Sigmoid colon (tissue), 7 donors: ENCODE results near the gene SUCO. TPM values are rescaled to one million over a fixed set of nuclear protein-coding genes. Genes with fewer than 3 reads are reported as not detected.

Experiments
- DNase-seq: peaks from one replicate; pipeline ENCODE4 v3.0.0-alpha.2; 2019
- H3K27ac ChIP-seq, 4 donors: fragments of 200-600 bp; sonication (generic); one replicate each; pipeline ENCODE4 v1.5.1; 2016 to 2019; ENCODE audit warnings: mild to moderate bottlenecking in 1 of 4
- H3K27me3 ChIP-seq, 3 donors: fragments of 200-600 bp; sonication (generic); one replicate each; pipeline ENCODE4 v1.5.1; 2019; ENCODE audit warnings: mild to moderate bottlenecking in 1 of 3
- H3K36me3 ChIP-seq, 4 donors: fragments of 200-600 bp; sonication (generic); one replicate each; pipeline ENCODE4 v1.5.1; 2016 to 2019
- H3K4me1 ChIP-seq, 4 donors: fragments of 200-600 bp; sonication (generic); one replicate each; pipeline ENCODE4 v1.5.1; 2017 to 2019
- H3K4me3 ChIP-seq, 4 donors: fragments of 200-600 bp; sonication (generic); one replicate each; pipeline ENCODE4 v1.5.1; 2017 to 2019; ENCODE audit warnings: mild to moderate bottlenecking in 2 of 4, moderate library complexity in 1 of 4
- H3K9me3 ChIP-seq, 4 donors: fragments of 200-600 bp in 3 of 4; sonication (generic) in 3 of 4; one replicate each; pipeline versions ENCODE4 v1.5.1 to v1.6.1; 2013 to 2019
- CTCF ChIP-seq, 4 experiments: fragments of 450-650 bp in 3 of 4; fragments of 200-600 bp in 1 of 4; IDR thresholded peaks; one replicate each; pipeline ENCODE4 v1.5.1; 2016 to 2019; ENCODE audit warnings: antibody characterized with exemption in 4 of 4, mild to moderate bottlenecking in 3 of 4, moderate library complexity in 2 of 4
- EP300 ChIP-seq, 4 donors: sonication (generic); formaldehyde crosslinking; IDR thresholded peaks; one replicate each; pipeline ENCODE4 v1.6.1; 2017; ENCODE audit warnings: antibody characterized with exemption in 4 of 4
- POLR2A ChIP-seq, 2 donors: fragments of 450-650 bp; IDR thresholded peaks; one replicate each; pipeline ENCODE4 v1.6.1; 2016; ENCODE audit warnings: antibody characterized with exemption in 2 of 2, mild to moderate bottlenecking in 2 of 2, moderate library complexity in 2 of 2
- POLR2AphosphoS5 ChIP-seq, 4 donors: sonication (generic); formaldehyde crosslinking; IDR thresholded peaks; one replicate each; pipeline ENCODE4 v1.6.1; 2017; ENCODE audit warnings: antibody characterized with exemption in 4 of 4
- WGBS, 2 donors: extraction: QIAGEN DNeasy Blood & Tissue Kit; methylation state at CpG; one replicate each; pipeline ENCODE4 v1.1.7; 2013; 5-methylcytosine and 5-hydroxymethylcytosine counted together
- intact Hi-C: fragments of 100-400 bp; cut with DNase I; formaldehyde crosslinking; loops from one replicate; pipeline ENCODE4 v1.15.1; 2023
- polyA plus RNA-seq, 3 donors: library from polyadenylated mRNA; stranded (reverse); fragments of 200-250 nt; gene quantifications; one replicate each; pipeline ENCODE4 v1.2.3, GENCODE V29; 2013
- small RNA-seq, 3 donors: library from RNA; depleted of rRNA; stranded (forward); fragments of <200 nt; gene quantifications; one replicate each; pipeline ENCODE3, GENCODE V24; 2016
- total RNA-seq, 4 donors: library from RNA; depleted of rRNA; stranded (reverse); fragments of >200 nt; gene quantifications; one replicate each; pipeline ENCODE4 v1.1.0, GENCODE V29; 2016
- donor health status: healthy with polysubstance abuse.
- donor health status: Bipolar disorder and iron deficiency.
- donor health status: healthy.

SUCO gene
- total and polyA plus RNA-seq, 7 donors = 1.8 to 36.6 (median 27.4) TPM

- Histone ChIP-seq H3K27me3 (no peaks in the 10 kb centered on the region), H3K36me3 (no peaks in the 10 kb centered on the region), H3K27ac (no peak within 1 kb of the TSS), H3K4me1 (no peaks in the 10 kb centered on the region), H3K4me3 (no peak within 1 kb of the TSS), H3K9me3 (no peaks in the 10 kb centered on the region)
- DNase-seq = no peak
- no peak for TF ChIP-seq EP300 (IDR thresholded peaks at IDR 0.05)
- TF ChIP-seq CTCF (IDR thresholded peaks at IDR 0.05) = no peak
- no peak for TF ChIP-seq POLR2AphosphoS5 (IDR thresholded peaks at IDR 0.05)
- intact Hi-C loops = no loop called here
- 86 to 88% methylated on average over 11 of the region's 11 CpGs for WGBS, 2 donors
These were observed 126.0 kb downstream of the SUCO start, which contains the start of gene FASLG for GRCh38 chr1:172658871-172659453. TSS of gene FASLG (plus strand) at chr1:172659103. CDS start at chr1:172659202, 99 bp downstream.

GRCh38 chr1:172661107-172661506 lies 128.2 kb downstream of the SUCO start:
- TF ChIP-seq CTCF (IDR thresholded peaks at IDR 0.05) = no peak
- no peak for TF ChIP-seq EP300 (IDR thresholded peaks at IDR 0.05)
- no peak for TF ChIP-seq POLR2A (IDR thresholded peaks at IDR 0.05)
- no peak for TF ChIP-seq POLR2AphosphoS5 (IDR thresholded peaks at IDR 0.05)
- Histone ChIP-seq H3K27ac (no peak overlapping the region), H3K27me3 (no peaks in the 10 kb centered on the region), H3K4me1 (no peaks in the 10 kb centered on the region), H3K36me3 (no peaks in the 10 kb centered on the region), H3K4me3 (no peak overlapping the region), H3K9me3 (peaks cover 0 to 3% (median 0%) of the 10 kb centered on the region in 4 donors)
- no peak for DNase-seq
- 67 to 83% methylated on average over 3 of the region's 3 CpGs for WGBS, 2 donors
- intact Hi-C loops = no loop called here

Small RNA genes within 50 kb of the gene (small RNA-seq; reads per million reads assigned to genes)
- gene RNU6-693P = 0 reads per million in 3 donors

Other genes starting within 250 kb of the SUCO start
- not detected for gene C1orf105, start 112.5 kb upstream of the SUCO start, total RNA-seq
- gene C1orf105, start 112.5 kb upstream of the SUCO start, polyA plus RNA-seq = not detected
- 10 to 100 TPM; 20.8 to 37.4 (median 29.7) TPM for gene PIGC, start 89.1 kb upstream of the SUCO start, total RNA-seq
- gene PIGC, start 89.1 kb upstream of the SUCO start, polyA plus RNA-seq = 10 to 100 TPM; 15.3 to 22.3 (median 19.2) TPM
- not detected for gene FASLG, start 126.0 kb downstream of the SUCO start, total RNA-seq
- gene FASLG, start 126.0 kb downstream of the SUCO start, polyA plus RNA-seq = under 1 TPM in 1 of 3 donors, not detected in 2; 0.31 TPM